ENCODE measurements around the gene FOSL2.

The FOSL2 gene

DNA sequence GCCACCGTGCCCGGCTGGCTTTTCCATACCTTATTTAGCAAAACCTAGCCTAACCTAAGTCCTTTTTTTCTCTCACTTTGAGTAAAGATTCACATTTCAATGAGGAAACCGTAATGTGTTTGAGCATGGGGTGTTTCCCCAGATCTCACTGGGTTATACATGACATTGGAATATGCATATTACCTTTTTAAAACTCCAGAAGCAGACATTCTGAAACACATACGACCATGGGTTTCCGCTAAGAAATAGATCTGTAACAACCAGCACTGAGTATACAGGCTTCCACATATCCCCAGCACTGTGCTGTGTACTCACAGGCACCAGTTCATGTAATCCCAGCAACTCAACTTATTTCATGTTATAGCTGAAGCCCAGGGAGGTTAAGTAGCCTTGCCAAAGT lies 41.0 kb upstream of the FOSL2 start:
- DNase-seq (ENCODE audit: low read depth): no peak
- H3K4me3 ChIP-seq (ENCODE audit: low read length): no peak overlapping the region
- no peak for TF ChIP-seq CTCF (conservative IDR thresholded peaks at IDR 0.05; ENCODE audit: low read depth, low read length)

- no peak for DNase-seq (ENCODE audit: low read depth)
- no peak overlapping the region for H3K4me3 ChIP-seq (ENCODE audit: low read length)
- no peak for TF ChIP-seq CTCF (conservative IDR thresholded peaks at IDR 0.05; ENCODE audit: low read depth, low read length)
Observed at GRCh38 chr2:28352104-28352503, 40.6 kb upstream of the FOSL2 start.

- no peak overlapping the region for H3K4me3 ChIP-seq (ENCODE audit: low read length)
- no peak for TF ChIP-seq CTCF (conservative IDR thresholded peaks at IDR 0.05; ENCODE audit: low read depth, low read length)
- DNase-seq (ENCODE audit: low read depth): no peak
Observed at GRCh38 chr2:28352610-28353195, 40.0 kb upstream of the FOSL2 start.

DNA sequence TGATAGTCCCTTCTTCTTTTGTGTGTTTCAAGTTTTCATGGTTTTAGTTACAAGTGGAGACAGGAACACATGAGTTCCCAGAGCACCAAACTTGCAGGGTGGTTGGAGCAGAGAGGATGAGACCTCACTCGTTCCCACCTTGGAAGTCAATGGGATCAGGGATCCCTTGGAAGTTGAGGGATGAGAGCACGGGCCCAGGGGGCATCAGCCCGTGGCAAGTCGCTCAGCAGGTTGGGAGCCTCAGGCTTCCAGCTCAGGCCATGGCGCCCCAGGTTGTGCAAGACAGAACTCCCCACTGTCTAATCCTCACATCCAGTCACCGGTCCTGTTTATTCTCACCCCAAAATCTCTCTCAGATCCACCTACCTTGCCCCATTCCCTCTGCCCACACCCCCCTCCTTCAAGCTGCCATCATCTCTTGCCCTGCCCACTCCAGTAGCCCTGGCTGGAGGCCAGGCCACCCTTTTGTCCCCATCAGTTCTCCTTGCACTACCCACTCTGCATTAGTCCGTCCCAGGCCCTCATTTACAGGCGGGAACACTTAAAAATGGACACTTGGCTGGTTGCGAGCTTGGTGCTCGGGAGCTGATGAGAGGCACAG lies 37.6 kb upstream of the FOSL2 start:
- no peak for TF ChIP-seq CTCF (conservative IDR thresholded peaks at IDR 0.05; ENCODE audit: low read depth, low read length)
- DNase-seq (ENCODE audit: low read depth): no peak
- no peak overlapping the region for H3K4me3 ChIP-seq (ENCODE audit: low read length)

DNA sequence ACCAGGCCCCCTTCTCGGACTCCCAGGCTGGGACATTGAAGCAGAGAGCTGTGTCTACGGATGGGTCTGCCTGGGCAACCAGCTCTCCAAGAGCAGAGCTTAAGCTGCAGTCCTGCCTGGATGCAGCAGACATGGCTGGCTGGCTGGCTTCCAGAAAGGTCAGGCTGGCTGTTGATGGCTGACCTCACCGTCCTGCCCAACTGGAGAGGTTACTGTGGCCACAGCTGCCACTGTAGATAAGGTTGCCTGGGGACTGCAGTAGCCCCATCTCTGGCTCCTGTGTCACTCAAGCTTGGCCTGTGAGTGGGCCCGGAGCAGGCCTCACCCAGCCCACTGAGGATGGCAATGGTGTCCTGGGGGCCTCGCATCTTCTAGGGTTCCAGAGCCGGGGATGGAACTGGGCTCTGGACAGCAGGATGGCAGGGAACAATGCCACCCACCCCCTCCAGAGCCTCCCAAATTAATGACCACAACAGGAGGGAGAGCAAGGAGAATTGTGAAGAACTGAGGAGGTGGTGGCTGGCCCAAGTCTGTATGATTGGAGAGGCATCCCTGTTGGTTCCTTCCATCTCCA lies 37.0 kb upstream of the FOSL2 start:
- DNase-seq (ENCODE audit: low read depth): no peak
- no peak overlapping the region for H3K4me3 ChIP-seq (ENCODE audit: low read length)
- TF ChIP-seq CTCF (conservative IDR thresholded peaks at IDR 0.05; ENCODE audit: low read depth, low read length): no peak

- no peak for TF ChIP-seq CTCF (conservative IDR thresholded peaks at IDR 0.05; ENCODE audit: low read depth, low read length)
- H3K4me3 ChIP-seq (ENCODE audit: low read length): no peak overlapping the region
- DNase-seq (ENCODE audit: low read depth): peak; percentile 85
Observed at GRCh38 chr2:28356095-28356911, 36.4 kb upstream of the FOSL2 start.
